ENCODE data around the gene BCL2L1.

BCL2L1 gene

DNA sequence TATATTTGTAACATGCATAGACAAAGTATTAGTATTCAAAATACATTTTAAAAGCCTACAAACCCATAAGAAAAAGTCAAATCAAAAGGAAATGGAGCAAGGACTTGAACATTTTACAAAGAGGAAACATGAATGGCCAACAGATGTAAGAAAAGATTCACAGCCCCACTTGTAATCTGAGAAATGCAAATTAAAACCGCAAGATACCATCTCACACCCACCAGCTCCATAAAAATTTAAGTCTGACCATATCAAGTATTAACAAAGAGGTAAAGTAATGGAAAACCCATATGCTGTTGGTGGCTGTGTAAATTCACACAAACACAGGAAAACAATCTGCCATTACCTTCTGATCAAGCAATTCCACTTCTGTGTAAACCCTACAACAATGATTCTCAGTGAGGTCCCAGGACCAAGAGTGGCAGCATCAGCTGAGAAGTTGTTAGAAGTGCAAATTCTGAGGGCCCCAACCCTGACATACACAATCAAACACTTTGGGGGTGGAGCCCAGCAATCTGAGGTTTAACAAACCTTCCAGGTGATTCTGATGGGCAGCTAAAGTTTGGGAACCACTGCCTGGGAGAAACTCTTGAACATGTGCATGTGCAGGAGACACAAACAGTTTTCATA is 30.9 kb downstream of the BCL2L1 start:
- no peak for DNase-seq

DNA sequence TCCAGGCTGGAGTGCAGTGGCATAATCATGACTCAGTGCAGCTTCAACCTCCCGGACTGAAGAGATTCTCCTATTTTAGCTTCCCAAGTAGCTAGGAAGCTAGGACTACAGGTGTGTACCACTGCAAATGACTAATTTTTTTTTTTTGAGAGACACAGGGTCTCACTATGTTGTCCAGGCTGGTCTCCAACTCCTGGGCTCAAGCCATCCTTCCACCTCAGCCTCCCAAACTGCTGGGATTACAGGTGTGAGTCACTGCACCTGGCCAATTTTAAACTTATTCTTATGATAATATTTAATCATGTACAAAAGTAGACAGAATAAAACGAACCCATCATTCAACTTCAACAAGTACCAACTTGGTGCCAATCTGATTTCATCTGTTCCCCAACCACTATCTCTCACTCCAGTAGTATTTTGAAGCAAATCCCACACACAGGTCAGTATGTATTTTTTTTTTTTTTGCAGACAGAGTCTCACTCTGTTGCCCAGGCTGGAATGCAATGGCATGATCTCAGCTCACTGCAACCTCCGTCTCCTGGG is 32.5 kb downstream of the BCL2L1 start:
- no peak for DNase-seq

DNA sequence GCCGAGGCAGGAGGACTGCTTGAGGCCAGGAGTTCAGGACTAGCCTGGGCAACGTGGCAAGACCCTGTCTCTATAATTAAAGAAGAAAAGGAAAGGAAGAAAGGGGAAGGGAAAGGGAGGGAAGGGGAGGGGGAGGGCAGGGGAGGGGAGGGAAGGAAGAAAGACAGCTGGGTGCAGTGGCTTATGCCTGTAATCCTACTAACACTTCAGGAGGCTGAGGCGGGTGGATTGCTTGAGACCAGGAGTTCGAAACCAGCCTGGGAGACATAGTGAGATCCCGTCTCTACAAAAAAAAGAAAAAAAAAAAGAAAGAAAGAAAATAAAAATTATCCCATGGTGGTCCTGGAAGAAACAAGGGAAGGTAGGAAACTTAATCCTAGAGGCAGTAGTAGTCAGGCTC is 33.5 kb downstream of the BCL2L1 start:
- DNase-seq: peak; percentile 61

GRCh38 chr20:31687777-31688176 is 34.9 kb downstream of the BCL2L1 start:
- peak; percentile 22 for DNase-seq

- DNase-seq: no peak
Observed at GRCh38 chr20:31685853-31686643, 36.6 kb downstream of the BCL2L1 start.

DNA sequence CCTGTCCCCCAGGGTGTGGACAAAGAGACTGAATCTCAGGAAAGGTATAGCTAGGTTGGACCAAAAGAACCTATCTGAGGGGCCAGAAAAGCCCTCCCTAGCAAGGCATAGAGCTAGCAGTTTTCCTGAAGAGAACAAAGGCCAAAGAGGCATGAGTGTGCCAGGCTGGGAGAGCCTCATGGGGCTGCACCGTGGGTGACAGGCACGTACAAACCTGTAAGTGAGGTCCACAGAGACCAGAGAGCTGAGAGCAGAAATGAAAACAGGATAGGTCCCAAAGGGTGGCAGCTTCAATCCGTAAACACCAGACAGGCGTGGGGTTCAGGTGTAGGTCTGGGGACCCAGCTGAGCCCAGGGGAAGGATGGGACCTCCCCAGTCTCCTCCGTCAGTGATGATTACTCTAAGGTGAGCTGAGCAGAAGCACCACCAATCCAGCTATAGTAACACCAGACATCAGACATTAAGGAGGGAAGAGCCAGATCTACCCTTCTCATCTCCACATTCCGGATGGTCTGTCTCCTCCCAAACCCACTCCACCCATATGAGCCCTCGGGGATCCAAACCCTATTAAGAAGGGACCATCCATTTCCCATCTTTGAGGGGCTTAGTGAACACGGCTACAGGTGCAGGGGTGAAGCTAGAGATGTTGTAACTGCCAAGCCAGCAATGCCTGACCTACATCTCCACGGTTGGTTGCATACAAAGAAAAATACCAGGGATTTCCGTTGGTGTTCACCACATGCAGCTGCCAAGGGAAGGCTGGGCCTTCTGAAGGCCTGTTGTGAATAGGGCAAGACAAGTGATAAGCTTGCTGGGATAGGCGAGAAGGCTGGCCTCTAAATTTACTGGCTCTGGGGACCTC is 38.3 kb downstream of the BCL2L1 start:
- DNase-seq: no peak

GRCh38 chr20:31682927-31683326 is 39.7 kb downstream of the BCL2L1 start:
- DNase-seq: no peak

- DNase-seq: no peak
Observed at GRCh38 chr20:31682352-31682751, 40.3 kb downstream of the BCL2L1 start.

GRCh38 chr20:31681769-31682168 is 40.9 kb downstream of the BCL2L1 start:
- DNase-seq: no peak

DNA sequence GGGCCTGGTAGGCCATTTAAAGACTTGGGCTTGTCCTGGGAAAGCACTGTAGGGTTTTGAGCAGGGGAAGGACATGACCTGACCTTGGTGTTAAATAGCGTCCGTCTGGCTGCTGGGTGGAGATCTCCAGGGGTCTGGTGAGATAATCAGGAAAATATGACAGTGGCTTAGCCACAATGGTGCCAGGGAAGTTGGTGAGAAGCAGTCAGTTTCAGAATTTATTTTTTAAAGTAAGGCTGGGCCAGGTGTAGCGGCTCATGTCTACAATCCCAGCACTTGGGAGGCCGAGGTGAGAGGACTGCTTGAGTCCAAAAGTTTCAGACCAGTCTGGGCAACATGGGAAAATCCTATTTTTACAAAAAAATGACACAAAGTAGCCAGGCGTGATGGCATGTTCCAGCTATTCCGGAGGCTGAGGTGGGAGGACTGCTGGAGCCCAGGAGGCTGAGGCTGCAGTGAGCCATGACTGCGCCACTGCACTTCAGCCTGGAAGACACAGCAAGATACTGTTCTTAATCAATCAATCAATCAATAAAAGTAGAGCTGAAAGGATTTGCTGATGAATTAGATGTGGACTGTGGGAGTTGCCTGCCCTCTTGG is 41.4 kb downstream of the BCL2L1 start:
- no peak for DNase-seq

DNA sequence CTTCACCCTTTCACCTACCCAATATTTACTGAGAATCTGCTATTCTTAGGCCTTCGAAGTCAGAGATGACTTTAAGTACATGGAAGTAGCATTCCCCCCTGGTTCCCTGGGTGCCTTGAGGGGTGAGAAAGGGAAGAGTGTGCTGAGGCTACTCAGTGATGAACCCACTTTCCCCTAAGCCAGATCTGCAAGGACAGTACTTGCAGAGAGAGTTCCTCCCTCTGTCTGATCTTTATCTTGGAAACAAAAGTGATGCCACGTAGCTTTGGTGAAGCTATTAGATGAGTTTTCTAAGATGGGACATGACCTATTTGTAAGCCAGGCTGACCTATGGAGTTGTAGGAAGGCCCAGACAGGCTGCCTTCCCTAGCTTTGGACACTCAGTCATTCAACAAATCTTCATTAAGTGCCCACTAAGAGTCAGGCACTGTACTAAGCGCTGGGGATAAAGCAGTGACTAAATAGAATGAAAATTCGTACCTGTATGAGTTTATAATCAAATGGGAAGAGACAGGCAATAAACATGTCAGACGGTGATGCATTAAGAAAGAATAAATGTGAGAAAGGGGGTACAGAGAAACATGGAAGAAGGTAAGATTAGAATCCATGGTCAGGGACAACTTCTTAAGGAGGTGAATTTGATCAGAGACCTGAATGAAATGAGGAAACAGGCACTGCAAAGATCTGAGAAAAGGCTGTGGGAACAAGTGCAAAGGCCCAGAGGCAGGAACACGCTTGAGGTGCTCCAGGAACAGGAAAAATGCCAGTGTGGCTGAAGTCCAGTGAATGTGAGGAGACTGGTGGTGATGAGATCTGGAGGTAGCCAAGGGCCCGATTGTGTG is 42.2 kb downstream of the BCL2L1 start:
- DNase-seq: no peak

DNA sequence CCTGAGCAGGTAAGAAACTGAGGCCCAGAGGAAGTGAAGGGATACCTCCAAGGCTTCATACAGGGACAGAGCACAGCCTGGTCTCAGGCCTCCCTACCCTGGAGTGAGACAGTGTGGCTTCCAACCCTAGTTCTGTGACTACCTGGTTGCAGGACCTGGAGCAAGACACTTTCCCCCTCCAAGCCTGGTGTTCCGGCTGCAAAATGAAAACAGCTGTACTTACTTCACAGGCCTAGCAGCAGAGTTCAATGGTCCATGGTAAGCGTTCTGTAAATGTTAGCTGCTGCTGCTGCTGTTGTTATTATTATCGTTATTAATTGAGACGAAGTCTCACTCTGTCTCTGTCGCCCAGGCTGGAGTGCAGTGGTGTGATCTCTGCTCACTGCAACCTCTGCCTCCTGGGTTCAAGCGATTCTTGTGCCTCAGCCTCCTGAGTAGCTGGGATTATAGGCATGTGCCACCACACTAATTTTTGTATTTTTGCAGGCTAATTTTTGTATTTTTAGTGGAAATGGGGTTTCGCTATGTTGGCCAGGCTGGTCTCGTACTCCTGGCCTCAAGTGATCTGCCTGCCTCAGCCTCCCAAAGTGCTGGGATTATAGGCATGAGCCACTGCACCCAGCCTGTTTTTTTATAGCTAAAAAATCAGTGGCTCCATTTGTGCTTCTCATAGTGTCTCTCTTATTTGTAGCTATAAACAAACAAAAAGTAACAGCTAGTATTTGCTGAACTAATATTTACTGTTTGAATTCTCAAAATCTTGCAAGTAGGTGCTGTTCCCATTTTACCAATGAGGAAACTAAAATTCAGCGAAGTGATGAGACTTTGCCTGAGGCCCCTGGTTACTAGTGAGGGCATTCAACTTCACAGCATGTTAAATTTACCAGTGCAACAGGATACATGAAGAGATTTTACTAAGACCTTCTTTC is 43.0 kb downstream of the BCL2L1 start:
- no peak for DNase-seq

- DNase-seq: no peak
Observed at GRCh38 chr20:31678389-31679356, 44.0 kb downstream of the BCL2L1 start.

GRCh38 chr20:31677553-31678260 is 45.0 kb downstream of the BCL2L1 start:
- DNase-seq: no peak

DNA sequence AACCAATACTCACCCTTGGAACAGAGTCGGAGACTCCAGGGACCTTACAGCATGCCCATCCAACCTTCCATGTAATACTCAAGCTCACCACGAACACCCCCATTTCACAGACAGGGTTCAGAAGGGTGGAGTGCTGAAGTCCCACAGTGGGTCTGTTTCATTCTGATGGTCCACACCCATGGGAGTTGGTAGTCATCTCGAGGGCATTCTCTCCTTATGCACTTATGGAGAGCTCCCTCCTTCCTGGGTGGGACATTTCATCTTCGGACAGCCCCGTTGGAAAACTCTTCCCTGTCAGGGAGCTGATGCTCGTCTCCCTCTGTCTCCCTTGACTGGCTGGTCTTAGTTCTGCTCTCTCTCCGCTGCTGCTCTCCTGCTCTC is 46.1 kb downstream of the BCL2L1 start:
- DNase-seq: no peak

- peak; percentile 85 for DNase-seq
Observed at GRCh38 chr20:31675828-31676608, 46.6 kb downstream of the BCL2L1 start.

- no peak for DNase-seq
Observed at GRCh38 chr20:31674895-31675827, 47.5 kb downstream of the BCL2L1 start.

Measured in NCI-H82 (cell line).